AG08395 (cell line): Measurements from ENCODE around the gene EXOC1.
"Not testable (repeated sequence)": the region's sequence is repeated elsewhere in the genome, so short reads cannot be mapped to it uniquely, and the experiment has no call there.

Experiments
- DNase-seq: peaks from one replicate; pipeline ENCODE4 v3.0.0; 2012; ENCODE audit warnings: mixed read lengths, low spot score

Gene EXOC1, protein sequence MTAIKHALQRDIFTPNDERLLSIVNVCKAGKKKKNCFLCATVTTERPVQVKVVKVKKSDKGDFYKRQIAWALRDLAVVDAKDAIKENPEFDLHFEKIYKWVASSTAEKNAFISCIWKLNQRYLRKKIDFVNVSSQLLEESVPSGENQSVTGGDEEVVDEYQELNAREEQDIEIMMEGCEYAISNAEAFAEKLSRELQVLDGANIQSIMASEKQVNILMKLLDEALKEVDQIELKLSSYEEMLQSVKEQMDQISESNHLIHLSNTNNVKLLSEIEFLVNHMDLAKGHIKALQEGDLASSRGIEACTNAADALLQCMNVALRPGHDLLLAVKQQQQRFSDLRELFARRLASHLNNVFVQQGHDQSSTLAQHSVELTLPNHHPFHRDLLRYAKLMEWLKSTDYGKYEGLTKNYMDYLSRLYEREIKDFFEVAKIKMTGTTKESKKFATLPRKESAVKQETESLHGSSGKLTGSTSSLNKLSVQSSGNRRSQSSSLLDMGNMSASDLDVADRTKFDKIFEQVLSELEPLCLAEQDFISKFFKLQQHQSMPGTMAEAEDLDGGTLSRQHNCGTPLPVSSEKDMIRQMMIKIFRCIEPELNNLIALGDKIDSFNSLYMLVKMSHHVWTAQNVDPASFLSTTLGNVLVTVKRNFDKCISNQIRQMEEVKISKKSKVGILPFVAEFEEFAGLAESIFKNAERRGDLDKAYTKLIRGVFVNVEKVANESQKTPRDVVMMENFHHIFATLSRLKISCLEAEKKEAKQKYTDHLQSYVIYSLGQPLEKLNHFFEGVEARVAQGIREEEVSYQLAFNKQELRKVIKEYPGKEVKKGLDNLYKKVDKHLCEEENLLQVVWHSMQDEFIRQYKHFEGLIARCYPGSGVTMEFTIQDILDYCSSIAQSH

DNA sequence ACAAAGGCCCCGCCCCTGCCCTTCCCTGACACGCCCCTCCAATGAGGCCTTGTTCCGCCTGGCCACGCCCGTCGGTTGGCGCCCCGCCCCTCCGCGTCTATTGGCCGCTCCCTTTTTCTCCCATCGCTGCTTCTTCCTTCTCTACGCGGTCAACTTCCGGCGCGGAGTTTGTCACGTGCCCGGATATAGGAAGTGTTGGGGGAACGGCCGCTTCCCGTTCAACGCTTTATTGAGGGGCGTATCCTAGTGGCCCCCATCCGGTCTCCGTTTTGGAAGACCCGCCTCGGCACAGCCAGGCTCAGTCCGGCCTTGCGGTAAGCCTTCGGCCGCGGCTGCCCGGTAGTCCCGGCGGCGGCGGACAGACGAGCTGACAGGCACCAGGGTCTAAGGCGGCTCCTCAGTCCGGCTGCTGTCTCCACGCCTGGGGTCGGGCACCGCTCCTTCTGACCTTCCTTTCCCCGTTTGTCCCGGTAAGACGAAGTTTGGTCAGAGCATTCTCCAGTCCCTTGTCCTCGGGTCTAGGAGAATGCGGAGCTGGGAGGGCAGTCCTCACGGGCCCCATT lies at the start of gene EXOC1:
Gene EXOC1 (plus strand): TSS at position 165 of the 563 bp plus-strand sequence. CDS start 4,676 bp downstream, outside the sequence.
- peak; percentile 96 for DNase-seq

DNA sequence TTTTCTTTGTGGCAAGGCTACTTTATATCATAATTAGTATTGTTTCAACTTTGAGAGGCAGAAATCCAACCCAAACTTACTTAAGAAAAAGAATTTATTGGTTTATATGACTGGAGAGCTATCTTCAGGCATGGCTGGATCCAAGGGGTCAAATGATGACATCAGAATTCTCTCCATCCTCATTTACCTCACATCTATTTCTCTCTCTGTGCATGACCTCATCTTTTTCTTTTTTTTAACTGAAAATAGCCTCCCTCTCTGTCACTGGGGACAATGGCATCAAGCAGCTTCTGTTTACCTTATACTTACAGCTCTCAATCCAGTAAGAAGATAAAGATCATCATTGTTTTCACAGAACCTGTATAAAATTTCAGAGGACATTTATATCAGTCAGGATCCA lies 45.9 kb upstream of the EXOC1 start:
- no peak for DNase-seq

DNA sequence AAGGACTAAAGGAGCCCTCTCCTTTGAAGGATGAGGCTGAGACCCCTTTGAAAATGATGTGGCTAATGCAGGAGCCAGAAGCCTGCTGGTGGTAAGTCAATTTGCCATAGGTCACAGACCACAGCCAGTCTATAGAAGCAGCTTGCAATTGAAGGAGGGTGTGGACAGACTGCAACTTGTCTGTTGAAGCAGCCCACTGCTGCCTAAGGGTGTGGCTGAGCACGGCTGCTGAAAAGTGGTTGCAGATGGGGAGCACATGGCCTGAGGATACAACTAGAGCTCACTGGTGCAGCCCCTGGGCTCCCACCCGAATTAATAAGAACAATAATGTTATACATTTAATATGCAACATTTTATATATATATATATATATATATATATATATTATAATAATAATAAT lies 45.3 kb upstream of the EXOC1 start:
- no peak for DNase-seq

DNA sequence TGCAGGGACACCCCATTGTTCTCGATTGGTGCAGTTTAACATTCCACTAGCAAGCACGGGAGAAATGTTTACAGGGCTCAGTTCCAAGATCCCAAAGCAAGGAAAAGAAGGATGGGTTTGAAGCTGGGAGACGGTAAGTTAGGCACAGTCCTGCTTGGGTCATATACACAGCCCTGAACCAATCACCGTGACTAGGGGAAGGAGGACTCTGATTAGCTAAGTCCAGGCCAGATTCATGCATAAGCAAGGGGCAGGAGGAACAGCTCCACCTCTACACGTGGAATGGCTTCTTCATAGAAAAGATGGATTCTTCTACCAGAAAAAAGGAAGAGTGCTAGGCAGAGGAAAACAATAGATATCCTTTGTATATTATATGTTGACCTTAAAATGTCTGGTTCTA lies 44.8 kb upstream of the EXOC1 start:
- DNase-seq: no peak

DNA sequence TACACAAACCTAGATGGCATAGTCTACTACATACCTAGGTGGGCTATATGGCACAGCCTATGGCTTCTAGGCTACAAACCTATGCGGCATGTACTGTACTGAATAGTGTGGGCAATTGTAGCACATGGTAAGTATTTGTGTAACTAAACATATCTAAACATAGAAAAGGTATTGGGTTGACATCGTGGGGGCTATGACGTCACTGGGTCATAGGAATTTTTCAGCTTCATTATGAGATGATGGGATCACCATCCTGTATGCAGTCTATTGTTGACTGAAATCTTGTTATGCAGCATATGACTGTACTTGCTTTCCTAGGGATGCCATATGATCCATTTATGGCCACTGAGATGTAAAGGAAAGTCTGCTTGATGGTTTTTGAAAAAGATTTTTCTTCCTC lies 35.8 kb upstream of the EXOC1 start:
- no peak for DNase-seq

DNA sequence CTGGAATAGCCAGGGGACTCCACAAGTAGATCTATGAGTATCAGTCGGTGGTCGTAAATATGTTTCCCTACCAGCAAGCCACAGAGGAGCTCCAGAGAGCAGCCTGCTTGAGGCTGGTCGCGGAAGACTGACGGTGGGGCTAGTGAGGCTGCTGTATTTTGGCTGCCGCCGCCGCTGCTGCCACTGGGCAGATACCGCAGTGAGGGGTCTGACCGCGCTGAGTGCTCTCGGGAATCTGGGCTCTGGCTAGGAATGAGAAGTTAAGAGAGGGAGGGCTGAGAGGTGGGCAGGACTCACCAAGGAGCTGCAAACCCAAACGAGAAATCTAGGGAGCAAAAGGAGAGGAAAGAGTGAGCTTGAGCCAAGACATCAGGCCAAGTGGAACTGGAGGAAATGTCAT lies 33.8 kb upstream of the EXOC1 start, which contains the start of gene EXOC1L:
Gene EXOC1L (plus strand): TSS at position 157 of the 400 bp plus-strand sequence. CDS start 237 bp downstream, at position 394.
- peak; percentile 5 for DNase-seq

DNA sequence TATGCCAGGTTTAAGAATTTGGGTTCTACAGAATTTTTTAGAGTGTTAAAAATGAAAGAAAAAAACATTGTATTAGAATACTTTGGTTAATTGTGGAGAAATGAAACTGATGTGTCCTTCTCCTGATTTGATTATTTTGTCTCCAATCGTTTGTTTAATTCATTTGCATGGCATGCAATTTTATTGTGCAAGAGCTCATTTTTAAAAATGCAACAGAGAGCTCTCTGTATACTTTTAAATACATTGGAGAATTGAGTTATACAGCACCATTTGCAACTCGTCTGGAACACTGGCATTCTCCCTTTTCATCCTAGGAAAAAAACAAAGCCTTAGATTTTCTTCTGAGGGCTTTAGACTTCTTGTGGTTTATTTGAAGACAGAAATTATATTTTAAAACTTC lies 33.2 kb upstream of the EXOC1 start:
- no peak for DNase-seq

DNA sequence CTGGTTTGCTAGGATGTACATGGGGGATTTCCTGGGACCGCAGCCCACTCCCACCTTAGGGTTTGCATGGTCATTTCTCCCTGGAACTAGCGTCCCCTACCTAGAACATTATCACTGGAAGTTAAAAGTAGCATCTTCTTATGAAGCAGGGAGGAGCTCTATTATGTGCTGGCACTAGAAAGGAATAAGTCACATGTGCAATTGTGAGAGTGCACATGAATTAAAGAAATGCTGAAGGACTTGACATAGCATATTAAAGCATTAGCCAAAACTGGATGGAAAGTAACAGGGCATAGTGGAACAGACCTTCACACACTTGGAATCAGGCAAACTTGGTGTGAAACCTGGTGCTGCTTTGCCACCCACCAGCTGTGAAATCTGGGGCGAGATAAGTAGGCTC lies 31.1 kb upstream of the EXOC1 start:
- no peak for DNase-seq

DNA sequence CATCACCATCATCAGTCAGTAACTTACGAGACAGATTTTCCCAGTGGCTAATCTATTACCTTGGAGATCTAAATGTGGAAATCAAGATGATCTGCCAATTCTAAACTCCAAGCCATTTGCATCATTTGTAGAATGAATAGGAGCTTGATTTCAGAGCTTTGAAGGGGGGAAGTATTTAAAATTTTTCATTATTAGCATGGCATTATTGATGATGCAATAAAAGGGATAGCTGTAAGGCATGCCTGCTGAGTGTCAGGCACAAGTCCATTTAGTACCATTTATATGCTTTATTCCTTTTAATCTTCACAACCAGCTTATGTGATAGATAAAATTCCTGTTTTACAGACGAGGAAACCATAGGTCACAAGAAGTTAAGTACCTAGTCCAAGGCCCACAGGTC lies 28.6 kb upstream of the EXOC1 start:
- no peak for DNase-seq

DNA sequence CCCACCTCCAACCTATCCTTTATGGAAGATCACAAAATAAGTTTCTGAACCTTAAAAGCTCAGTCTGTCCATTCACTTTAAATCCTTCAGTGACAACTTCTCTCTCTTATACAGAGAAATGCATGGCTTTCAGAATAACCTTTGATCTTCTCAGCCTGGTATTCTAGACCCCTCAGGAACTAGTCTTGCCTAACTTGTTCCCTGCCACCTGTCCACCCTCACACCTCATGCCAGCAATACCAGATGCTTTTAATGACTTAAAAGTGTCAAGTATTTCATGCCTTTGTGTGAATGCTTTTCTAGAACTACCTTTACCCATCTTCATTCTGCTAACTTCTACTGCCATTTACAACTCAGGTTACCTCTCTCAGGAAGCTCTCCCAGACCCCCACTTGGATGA lies 26.5 kb upstream of the EXOC1 start:
- DNase-seq: no peak

DNA sequence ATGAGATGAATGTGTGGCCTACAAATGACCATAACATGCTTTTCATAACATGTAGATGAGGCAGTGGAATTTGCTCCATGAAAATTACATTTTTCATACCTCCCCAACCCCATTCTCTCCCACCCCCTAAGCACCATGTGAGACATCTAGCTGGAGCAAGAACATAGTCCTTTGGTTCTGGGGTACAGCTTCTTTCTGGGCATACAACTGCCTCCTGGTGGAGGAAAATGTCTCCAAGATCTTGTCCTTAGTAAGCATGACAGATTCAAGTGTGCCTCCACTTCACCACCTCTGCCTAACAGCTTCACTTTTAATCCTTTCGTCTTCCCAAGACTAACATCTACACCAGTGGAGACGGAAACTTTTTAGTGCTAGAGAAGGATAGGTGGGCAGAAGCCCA lies 25.9 kb upstream of the EXOC1 start:
- DNase-seq: no peak

DNA sequence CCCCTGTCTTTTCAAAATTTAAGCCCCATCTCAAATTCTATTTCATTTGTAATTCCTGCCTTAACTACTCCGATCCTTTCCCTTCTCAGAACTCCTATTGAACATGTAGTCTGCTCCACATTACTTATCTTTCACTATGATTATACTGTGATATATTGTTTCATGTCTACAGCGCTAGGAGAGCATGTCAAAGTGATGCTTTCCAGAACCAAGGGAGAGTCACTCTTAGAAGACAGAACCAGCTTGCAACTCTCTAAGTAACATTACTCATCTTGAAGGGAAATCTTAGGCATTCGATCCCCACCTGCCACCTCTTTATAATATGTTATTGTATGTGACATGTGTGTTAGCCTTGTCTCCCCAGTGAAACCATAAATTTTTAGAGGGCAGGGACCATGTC lies 23.4 kb upstream of the EXOC1 start:
- DNase-seq: no peak

DNA sequence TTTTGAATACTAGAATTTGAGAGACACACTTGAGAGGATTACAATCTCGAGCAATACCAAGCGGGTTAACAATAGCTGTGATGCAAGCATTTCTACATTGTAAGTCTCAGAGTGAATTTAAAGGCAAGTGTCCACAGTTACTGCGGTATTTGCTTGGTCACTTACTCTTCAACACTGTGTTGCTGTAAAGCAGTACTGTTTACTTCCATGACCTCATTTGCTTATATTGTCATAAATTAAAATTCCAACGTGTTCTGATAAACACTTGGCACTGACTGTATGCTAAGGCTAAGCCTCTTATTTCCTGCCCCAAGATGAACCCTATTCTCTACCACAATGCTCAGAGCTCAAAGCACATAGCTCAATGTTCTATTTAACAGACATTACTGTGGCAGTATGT lies 22.7 kb upstream of the EXOC1 start:
- no peak for DNase-seq

DNA sequence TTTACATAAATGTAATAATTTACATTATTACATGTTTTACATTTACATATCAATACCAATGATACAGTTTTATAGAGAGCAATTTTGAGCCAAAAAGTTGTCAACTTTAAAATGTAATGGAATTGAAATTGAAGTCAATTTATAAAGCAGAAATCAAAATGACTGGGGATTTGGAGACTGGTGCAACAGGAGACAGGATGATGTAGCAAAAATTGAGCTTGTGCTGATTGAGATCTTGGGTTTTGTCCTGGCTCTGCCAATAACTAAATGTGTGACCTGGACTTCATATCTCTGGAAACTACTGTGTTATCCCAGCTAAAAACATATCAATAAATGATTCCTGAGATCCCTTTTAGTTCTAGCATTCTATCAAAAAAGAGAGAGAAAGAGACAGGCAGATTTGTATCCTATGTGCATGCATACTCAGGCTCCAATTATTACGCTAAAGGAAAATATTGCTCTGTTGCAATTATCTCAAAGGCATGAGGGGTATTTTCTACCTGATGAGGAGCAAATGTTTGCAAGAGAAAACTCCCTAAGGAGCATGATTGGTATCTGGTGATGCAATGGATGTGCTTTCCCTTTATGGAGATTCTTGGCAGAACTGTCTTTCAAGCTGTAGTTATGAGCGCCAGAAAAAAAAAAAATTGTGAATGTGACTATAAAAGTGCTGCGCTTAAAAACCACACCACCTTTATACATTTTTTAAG lies 19.2 kb upstream of the EXOC1 start:
- no peak for DNase-seq

DNA sequence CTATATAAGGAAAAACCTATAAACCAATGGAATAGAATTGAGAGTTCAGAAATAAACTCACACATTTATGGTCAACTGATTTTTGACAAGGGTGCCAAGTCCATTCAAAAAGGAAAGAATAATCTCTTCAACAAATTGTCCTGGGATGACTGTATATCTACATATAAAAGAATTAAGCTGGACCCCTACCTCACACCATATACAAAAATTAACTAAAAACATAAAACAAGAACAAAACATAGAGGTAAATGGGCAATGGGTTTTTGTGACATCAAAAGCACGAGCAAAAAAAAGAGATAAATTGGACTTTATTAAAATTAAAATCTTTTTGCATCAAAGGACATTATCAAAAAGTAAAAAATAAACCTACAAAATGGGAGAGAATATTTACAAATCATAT lies 15.5 kb upstream of the EXOC1 start:
- DNase-seq: no peak

DNA sequence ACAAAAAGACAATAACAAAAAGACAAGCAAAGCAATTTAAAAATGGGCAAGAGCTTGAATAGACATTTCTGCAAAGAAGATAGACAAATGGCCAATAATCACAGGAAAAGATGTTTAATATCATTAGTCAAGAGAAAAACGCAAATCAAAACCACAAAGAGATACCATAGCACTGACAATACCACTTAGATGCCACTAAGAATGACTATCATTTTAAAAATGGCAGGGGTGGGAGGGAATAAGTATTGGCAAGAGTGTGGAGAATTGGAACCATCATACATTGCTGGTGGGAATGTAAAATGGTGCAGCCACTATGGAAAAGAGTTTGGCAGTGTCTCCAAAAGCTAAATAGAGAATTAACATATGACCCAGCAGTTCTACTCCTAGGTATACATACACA lies 15.1 kb upstream of the EXOC1 start:
- no peak for DNase-seq

DNA sequence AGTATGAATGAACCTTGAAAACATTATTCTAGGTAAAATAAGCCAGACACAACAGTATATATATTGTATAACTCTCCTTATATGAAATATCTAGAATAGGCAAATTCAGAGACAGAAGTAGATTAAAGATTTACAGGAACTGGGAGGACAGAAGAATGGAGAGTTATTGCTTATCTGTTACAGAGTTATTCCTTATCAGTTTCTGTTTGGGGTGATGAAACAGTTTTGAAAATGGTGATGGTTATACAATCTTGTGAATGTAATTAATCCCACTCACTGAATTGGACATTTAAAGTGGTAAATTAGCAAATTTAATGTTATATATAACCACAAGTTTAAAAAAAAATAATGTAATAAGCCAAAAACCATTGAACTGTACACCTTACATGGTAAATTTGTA lies 14.5 kb upstream of the EXOC1 start:
- no peak for DNase-seq

DNA sequence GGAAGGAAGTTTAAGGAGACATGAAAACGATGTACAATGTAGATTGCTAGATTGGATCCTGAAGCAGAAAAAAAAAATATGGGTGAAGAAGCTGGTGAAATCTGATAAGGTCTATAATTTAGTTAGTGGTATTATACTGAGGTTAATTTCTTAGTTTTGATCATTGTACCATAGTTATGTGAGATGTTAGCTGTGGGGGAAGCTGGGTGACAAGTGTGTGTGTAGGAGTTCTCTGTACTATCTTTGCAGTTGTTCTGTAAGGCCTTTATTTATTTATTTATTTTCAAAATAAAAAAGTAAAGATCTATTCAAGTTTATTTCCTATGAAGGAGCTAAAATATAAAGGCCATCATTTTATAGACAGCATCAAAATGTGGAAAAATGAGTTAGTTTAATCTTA lies 12.5 kb upstream of the EXOC1 start:
- DNase-seq: no peak

DNA sequence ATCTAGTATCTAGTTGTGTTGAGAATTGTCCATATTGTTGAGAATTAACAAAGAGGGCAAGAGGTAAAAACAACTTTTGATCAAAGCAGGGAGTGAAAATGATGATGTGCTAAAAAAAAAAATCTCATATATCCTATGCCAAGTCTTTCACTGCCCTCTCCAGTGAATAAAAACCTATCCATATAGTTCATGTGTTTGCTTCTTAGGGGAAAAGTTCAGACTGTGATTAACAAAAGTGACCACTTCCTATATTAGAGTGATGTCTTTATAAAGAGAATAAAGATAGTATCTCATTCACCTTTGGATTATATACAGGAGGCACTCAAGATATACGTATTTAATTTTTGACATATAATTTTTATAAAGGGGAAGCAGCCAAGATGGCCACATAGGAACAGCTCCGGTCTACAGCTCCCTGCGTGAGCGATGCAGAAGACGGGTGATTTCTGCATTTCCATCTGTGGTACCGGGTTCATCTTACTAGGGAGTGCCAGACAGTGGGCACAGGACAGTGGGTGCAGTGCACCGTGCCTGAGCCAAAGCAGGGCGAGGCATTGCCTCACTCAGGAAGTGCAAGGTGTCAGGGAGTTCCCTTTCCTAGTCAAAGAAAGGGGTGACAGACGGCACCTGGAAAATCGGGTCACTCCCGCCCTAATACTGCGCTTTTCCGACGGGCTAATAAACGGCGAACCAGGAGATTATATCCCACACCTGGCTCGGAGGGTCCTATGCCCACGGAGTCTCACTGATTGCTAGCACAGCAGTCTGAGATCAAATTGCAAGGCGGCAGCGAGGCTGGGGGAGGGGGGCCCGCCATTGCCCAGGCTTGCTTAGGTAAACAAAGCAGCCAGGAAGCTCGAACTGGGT lies 11.8 kb upstream of the EXOC1 start:
- DNase-seq: not testable (repeated sequence)

DNA sequence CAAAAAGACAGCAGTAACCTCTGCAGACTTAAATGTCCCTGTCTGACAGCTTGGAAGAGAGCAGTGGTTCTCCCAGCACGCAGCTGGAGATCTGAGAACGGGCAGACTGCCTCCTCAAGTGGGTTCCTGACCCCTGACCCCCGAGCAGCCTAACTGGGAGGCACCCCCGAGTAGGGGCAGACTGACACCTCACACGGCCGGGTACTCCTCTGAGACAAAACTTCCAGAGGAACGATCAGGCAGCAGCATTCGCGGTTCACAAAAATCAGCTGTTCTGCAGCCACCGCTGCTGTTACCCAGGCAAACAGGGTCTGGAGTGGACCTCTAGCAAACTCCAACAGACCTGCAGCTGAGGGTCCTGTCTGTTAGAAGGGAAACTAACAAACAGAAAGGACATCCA lies 11.1 kb upstream of the EXOC1 start:
- not testable (repeated sequence) for DNase-seq

DNA sequence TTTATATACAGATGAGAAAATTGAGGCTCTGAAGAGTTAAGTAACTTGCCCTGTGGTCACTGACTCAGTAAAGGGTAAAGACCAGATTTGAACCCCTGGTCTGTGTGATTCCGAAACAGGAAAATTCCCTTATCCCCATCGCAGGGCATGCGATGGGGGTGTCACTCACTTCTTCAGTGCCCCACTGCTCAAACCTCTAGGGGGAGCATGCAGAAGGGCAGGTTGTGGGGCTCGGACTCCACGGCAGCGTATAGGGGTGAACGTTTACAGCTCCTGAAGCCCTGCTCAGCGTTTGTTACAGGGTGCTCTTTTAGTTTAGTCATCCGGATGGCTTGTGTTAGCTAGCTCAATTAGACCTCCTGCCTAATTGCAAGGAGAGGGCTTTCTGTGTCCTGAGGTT lies 3.7 kb upstream of the EXOC1 start:
- DNase-seq: no peak
